Fibroblast of mammary gland (primary cell): ENCODE measurements around the gene SLC6A8.
"Not testable (repeated sequence)": the region's sequence is repeated elsewhere in the genome, so short reads cannot be mapped to it uniquely, and the experiment has no call there.

ENCODE experiments used
- DNase-seq: peaks from one replicate; pipeline ENCODE4 v3.0.0-alpha.2; 2010; ENCODE audit warnings: low read depth
- H3K4me3 ChIP-seq: 2 replicates; pipeline ENCODE4 v1.5.1; 2011; ENCODE audit warnings: low read depth, mild to moderate bottlenecking, low read length, moderate library complexity; ENCODE audit not compliant: control insufficient read depth
- TF ChIP-seq, protein P1 (sequence below): conservative IDR thresholded peaks from 2 replicates; pipeline ENCODE4 v1.5.1; 2011; ENCODE audit warnings: low read depth, low read length, inconsistent platforms; ENCODE audit not compliant: control insufficient read depth, insufficient read depth

The SLC6A8 gene

DNA sequence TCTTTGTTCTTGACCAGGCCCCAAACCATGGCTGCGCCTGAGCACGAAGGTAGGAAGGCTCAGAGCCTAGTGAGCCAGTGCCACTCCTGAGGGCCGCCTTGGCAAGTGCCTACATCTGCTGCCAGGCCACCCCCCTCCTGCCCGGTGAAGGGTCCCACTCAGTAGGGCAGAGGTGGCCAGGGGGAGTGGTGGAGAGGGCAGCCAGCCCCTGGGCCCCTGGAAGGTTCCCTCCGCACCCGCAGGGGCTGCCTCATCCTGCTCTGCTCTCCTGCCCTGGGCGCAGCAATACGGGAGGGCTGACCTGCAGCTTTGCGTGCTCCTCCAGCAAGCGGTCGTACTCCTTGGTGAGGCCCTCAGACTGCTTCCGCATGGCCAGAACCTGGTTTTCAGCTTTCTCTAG lies 14.0 kb downstream of the SLC6A8 start:
- TF ChIP-seq, protein P1, sequence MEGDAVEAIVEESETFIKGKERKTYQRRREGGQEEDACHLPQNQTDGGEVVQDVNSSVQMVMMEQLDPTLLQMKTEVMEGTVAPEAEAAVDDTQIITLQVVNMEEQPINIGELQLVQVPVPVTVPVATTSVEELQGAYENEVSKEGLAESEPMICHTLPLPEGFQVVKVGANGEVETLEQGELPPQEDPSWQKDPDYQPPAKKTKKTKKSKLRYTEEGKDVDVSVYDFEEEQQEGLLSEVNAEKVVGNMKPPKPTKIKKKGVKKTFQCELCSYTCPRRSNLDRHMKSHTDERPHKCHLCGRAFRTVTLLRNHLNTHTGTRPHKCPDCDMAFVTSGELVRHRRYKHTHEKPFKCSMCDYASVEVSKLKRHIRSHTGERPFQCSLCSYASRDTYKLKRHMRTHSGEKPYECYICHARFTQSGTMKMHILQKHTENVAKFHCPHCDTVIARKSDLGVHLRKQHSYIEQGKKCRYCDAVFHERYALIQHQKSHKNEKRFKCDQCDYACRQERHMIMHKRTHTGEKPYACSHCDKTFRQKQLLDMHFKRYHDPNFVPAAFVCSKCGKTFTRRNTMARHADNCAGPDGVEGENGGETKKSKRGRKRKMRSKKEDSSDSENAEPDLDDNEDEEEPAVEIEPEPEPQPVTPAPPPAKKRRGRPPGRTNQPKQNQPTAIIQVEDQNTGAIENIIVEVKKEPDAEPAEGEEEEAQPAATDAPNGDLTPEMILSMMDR = no peak
- no peak for DNase-seq
- H3K4me3 ChIP-seq = no peak overlapping the region

DNA sequence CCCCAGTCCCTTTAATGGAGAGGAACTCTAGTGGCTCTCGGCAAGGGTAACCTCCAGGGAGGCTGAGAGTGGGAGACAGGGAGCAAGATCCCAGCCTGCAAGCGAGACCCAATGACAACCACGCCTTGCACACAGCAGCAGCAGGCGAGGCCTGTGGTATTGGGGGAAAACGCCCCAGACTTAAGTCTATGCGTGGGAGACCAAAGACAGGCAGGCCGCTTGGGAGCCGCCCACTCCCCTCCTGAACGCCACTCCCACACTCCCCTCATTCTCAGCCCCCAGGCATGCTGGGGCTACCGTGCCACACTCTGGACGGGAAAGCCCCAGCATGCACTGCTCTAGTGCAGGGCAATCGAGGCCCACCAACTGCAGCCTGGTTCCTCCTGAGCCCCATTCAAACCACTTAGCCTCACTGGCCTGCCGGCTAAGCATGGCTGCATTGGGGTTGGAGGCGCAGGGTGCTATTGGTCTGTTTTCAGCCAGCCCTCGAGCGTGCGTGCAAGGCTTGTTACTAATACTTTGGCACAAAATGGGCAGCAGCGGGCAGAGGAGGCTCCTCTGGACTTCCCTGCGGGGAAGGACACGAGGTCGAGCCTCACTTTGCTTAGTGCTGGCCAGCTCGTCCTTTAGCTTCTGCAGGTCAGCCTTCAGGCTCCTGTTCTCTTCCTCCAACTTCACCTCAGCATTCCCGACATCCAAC lies 14.8 kb downstream of the SLC6A8 start:
- TF ChIP-seq, protein P1 = no peak
- no peak overlapping the region for H3K4me3 ChIP-seq
- no peak for DNase-seq

DNA sequence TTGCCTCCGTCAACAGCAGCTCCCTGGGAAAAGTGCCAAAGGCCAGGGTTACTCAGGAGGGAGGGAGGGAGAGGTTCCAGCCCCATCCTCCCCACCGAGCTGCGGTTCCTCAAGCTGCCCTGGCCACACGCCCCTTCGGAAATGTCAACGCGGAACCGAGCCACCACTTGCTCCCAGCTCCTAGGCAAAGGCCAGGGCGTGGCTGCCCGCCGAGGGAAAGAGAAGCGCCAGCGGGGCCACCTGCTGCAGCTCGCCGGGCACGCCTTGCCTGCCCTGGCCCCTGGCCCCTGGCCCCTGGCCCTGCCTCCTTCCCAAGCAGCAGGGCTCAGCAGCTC lies 15.3 kb downstream of the SLC6A8 start:
- TF ChIP-seq, protein P1 = no peak

DNA sequence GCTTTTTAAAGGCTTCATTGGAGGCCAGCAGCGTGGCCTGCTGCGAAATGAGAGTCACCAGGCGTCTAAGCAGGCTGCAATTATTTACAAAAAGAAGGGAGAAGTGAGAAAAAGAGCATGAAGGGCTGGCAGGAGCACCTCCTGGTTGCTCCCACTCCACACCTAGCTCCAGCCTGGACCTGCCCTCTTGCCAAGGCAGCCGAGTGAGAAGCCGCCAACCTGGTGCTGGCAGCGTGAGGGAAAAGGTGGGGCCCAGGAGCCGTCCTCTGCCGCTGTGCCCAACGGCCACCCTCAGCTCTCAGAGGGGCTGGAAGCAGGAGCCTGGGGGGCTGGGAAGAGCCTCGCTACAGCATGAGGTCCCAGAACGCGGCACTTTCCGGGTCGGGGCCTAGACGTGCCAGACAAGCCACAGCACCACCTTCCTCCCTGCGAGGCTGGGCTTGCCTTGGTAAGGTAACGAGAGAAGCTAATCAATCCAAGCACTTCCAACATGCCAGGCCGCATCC lies 16.3 kb downstream of the SLC6A8 start:
- TF ChIP-seq, protein P1 = no peak

More for the DNA sequence above, 15.3 kb downstream of the SLC6A8 start:
- peak; percentile 79 for DNase-seq
- H3K4me3 ChIP-seq = no peak overlapping the region

DNA sequence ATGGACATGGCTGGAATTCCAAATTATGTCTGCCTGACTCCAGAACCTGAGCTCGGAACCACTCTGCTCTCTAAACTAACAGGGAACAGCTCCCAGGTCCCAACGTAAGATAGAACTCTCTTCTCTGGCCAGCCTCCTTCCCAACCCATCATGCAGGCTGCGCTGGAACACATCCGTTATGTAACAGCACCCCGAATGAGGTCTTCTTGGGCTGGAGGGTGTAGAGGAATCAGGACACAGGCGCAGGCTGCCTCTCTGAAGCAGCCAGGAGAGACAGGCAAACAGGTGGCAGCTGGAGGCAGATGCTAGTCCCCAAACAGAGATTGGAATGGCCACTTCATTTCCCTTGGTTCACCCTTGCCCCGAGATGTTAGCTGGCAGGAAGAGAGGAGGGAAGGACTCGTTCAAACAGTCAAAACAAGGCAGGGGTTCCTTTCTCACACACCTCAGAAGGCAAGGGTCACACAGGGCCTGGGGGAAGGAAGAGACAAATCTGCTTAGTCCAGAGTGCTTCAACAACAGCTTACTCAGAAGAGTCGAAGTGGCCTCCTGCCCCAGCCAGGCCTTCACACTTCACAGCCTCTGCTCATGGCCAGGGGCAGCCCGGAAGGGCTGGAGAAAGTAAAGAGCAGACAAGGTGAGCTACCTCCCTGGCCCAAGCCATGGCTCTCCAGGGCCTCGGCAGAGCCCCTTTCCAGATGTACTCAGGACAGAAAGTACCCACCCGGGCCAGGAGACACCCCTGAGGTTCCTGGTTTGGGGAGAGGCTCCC lies 17.1 kb downstream of the SLC6A8 start:
- H3K4me3 ChIP-seq, DNase-seq: not testable (repeated sequence)

More for the DNA sequence above, 16.3 kb downstream of the SLC6A8 start:
- DNase-seq = no peak
- no peak overlapping the region for H3K4me3 ChIP-seq

DNA sequence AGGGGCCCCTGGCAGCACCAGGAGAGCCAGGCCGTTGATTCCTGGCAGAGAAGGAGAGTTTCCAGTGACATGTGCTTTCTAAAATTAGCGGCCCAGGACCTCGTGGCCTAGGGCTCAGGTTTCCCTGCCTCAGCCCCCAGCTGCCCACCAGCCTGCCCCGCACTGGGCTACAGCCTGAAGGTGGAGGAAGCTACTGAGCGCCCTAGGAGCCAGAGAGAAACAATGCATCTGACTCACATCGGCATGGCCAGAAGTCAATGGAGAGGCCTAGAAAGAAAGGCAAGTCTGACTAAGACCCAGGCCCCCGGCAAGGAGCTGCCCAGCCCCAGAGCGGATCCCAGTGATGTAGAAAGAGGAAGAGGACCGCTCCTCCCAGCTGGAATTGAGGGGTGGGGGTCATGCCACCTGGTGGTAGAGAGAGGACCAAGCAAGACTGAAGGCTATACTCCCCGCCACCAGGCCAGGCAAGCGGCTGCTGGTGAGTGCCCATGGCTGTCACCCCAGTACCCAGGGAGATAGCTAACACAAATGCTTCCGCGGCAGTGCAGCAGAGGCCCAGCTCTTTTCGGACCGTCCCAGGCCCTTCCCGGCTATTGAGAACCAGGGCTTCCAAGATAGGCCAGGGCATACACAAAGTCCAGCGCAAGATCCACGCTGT lies 17.8 kb downstream of the SLC6A8 start:
- not testable (repeated sequence) for DNase-seq, H3K4me3 ChIP-seq

DNA sequence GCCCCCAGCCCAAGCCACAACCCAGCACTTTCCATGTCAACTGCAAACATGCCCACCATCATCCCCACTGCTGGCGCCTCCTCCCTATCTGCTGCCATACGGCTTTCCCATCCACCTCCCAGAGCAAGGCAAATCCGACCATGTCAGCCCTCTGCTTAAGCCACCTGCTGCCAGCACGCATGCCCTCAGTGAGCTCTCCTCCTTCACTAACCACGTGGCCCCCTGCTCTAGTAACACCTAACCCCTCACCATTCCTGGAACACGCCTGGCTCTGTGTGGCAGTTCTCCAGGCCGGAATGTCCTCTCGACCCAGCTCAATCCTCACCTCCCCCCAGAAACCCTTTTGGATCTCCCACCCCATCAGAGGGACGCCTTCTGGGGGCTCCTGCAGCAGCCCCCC lies 19.1 kb downstream of the SLC6A8 start:
- no peak for DNase-seq
- TF ChIP-seq, protein P1 = no peak
- H3K4me3 ChIP-seq = no peak overlapping the region
